GF-D8 (cell line): ENCODE data around the gene PDE4B.

ENCODE experiments used
- DNase-seq: peaks from one replicate; lab custom pipeline; 2025; lab: John Stamatoyannopoulos, UW

Gene PDE4B

DNA sequence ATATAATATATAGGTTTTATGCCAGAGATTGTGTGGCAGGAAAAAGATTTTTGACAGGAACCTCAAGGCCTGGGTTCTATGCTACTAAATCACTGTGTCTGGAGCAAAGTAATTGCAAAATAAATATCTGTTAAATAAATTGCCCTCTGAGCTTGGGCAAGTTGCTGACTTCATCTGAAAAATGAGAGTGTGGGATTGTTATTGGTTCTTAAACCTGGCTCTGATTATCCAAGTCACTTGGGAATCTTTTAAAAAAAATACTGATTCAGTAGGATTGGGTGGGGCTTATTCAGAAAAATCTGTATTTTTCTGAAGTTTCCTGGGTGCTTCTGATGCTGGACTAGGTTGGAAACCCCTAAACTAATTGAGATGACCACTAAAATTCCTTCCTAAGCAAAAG, 567.1 kb downstream of the PDE4B start:
- no peak for DNase-seq

GRCh38 chr1:66360285-66360724, 567.6 kb downstream of the PDE4B start:
- DNase-seq = no peak

- no peak for DNase-seq
Observed at GRCh38 chr1:66364578-66365391, 572.1 kb downstream of the PDE4B start.

DNA sequence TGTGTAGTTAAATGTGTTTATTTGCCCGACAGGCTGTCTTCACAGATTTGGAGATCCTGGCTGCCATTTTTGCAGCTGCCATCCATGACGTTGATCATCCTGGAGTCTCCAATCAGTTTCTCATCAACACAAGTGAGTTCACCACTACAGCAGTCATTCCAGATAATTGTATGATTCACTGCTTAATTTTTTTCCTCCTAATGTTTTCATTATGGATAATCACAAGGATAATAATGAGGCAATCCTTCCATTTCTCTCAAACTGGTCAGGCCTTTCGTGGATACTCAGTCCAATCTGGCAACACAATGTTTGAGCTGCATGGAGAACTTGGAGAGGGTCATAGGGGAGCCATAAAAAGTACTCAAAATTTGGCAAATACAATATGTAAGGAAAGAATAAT, 572.9 kb downstream of the PDE4B start:
- no peak for DNase-seq

DNA sequence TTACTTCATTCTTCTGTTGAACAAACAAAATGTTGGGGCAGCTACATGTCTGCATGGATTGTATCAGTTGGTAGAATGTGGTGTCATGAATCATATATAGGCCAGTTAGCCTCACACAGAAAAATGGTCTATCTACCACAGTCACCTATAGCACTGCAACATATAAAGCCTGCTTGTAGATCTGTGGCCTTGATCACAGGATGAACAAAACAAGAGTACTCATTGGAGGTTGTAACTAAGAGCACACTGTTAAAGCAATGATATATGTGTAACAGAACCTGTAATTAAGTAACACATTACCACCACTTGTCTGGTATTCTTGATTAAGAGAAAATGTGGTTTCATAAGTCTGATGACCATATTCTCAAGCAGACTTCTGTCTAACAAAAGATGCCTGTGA, 573.9 kb downstream of the PDE4B start:
- no peak for DNase-seq

- no peak for DNase-seq
Observed at GRCh38 chr1:66367369-66367768, 574.7 kb downstream of the PDE4B start.

DNA sequence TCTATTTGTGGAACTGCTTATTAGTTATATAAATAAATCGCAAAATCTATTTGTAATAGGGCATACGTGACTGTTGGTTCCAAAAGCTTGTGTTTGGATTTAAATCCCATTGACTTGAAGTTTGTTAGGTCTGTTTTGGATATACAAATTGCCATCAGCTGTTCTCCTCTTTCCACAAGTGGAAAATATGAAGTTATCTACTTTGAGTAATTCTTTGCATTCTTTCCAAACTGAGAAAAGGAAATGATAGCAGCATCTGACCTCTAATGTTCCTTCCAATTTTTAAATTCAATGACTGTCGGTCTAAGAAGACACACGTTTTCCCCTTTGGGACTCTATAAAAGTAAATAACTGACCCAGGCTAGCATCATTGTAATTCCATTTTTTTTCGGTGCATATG, 575.6 kb downstream of the PDE4B start:
- DNase-seq = no peak

GRCh38 chr1:66370462-66370971, 577.8 kb downstream of the PDE4B start:
- DNase-seq = no peak

- no peak for DNase-seq
Observed at GRCh38 chr1:66371233-66372005, 578.7 kb downstream of the PDE4B start.

DNA sequence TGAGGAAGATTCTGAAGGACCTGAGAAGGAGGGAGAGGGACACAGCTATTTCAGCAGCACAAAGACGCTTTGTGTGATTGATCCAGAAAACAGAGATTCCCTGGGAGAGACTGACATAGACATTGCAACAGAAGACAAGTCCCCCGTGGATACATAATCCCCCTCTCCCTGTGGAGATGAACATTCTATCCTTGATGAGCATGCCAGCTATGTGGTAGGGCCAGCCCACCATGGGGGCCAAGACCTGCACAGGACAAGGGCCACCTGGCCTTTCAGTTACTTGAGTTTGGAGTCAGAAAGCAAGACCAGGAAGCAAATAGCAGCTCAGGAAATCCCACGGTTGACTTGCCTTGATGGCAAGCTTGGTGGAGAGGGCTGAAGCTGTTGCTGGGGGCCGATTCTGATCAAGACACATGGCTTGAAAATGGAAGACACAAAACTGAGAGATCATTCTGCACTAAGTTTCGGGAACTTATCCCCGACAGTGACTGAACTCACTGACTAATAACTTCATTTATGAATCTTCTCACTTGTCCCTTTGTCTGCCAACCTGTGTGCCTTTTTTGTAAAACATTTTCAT, 579.9 kb downstream of the PDE4B start:
- DNase-seq = no peak

- DNase-seq = peak; percentile 88
Observed at GRCh38 chr1:66373157-66373591, 580.5 kb downstream of the PDE4B start.

DNA sequence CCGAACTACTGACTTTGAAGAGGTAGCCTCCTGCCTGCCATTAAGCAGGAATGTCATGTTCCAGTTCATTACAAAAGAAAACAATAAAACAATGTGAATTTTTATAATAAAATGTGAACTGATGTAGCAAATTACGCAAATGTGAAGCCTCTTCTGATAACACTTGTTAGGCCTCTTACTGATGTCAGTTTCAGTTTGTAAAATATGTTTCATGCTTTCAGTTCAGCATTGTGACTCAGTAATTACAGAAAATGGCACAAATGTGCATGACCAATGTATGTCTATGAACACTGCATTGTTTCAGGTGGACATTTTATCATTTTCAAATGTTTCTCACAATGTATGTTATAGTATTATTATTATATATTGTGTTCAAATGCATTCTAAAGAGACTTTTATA, 581.5 kb downstream of the PDE4B start:
- DNase-seq = no peak

GRCh38 chr1:66374561-66375111, 581.9 kb downstream of the PDE4B start:
- no peak for DNase-seq

DNA sequence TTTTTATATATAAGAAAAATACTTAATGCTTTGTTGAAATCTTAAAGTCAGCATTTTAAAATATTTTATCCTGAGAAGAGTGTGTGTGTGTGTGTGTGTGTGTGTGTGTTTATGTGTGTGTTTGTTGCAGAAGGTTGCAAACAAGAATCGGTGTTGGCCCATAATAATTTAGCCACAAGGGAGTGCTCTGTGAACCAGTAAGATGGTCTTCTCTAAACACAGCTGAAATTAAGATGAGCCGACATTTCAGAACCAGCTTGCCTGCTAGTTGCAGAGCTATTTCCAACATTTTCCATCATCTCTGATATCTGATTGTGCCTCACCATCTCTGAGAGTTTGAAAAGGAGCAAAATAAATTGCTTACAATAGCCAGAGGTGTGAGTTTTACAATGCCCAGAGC, 582.4 kb downstream of the PDE4B start:
- DNase-seq = no peak

- DNase-seq = no peak
Observed at GRCh38 chr1:66380452-66381212, 587.9 kb downstream of the PDE4B start.

DNA sequence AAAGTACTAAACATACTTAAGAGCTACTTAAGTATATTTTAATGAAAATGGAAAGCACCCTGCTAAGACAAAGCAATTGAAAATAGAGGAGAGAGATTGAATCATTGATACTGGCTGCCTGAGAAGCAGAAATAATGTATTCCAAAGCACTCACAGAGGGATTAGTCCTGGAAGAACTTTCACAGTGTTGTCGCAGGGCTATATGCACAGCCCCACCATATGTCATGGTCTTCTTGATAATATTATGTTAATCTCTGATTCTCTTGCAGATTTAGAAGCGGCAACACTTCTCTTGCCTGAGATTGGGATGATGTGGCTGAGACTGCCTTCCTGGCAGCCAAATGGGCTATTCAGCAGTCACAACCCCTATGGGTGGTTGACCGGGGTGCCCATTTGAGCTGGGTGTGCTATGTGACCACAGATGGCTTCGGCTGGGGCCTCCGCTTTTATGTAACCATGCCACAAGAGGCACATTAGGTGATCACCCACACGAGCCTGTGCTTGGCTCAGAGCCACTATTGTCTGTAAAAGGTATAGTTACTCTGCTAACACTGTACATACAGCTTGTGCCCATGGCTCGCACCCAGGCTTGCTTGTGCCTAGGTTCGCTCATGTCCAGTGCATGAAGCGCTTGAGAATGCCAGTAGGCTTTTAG, 589.1 kb downstream of the PDE4B start:
- no peak for DNase-seq

DNA sequence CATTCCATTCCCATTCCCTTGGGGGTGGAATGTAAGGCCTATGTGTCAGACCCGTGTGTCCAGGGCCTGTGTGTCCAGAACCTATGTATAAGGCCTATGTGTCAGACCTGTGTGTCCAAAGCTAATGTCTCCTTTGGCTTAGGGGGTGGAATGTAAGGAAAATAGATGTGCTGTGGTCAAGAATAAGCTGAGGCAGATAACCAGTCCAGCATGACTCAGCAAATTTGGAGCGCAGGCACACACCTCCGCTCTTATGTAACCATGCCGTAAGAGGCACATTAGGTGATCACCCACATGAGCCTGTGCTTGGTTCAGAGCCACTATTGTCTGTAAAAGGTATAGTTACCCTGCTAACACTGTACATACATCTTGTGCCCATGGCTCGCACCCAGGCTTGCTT, 590.5 kb downstream of the PDE4B start:
- no peak for DNase-seq

- DNase-seq = peak; percentile 22
Observed at GRCh38 chr1:66383611-66384010, 590.9 kb downstream of the PDE4B start.

- DNase-seq = no peak
Observed at GRCh38 chr1:66384258-66384921, 591.7 kb downstream of the PDE4B start.

- no peak for DNase-seq
Observed at GRCh38 chr1:66386712-66387111, 594.0 kb downstream of the PDE4B start.

DNA sequence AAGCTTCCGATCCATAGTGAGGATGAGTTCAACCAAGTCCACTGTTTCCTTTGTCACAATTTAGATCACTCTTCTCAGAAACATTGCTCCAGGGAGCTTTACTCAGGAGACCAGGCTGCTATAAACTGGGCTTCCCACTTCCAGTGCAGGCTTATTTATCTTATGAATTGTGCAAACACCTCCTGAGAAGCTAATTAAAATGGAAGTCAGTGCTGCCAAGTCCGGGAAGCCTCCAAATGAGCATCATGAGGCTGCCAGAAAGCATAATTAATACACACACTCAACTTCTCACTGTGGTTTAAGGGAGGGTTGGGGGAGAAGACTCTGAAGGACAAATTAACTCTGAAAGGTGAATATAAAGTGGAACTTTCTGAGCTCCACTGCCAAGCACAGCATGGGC, 596.2 kb downstream of the PDE4B start:
- no peak for DNase-seq
